AG04449 (cell line): Measurements from ENCODE around the gene OR2M3.

ENCODE experiments used
- CTCF ChIA-PET: fragments of 350-600 bp; formaldehyde crosslinking; extraction: SDS; loops from one replicate; lab custom pipeline; 2021; ENCODE audit warnings: antibody characterized with exemption; lab: Yijun Ruan, JAX
- POLR2A ChIA-PET: fragments of 400-600, 350-600 bp; formaldehyde crosslinking; extraction: SDS; loops from one replicate; lab custom pipeline; 2020; ENCODE audit warnings: antibody characterized with exemption, inconsistent platforms; lab: Yijun Ruan, JAX
- DNase-seq: peaks from one replicate; pipeline ENCODE4 v3.0.0-alpha.2; 2010; ENCODE audit warnings: low read depth, low spot score
- H3K4me3 ChIP-seq: 2 replicates; pipeline ENCODE4 v1.5.1; 2011; ENCODE audit warnings: low read depth, mild to moderate bottlenecking, control low read depth, low read length
- TF ChIP-seq, protein P1 (sequence below): IDR thresholded peaks from one replicate; pipeline ENCODE4 v1.5.1; 2011; ENCODE audit warnings: mild to moderate bottlenecking, moderate library complexity, low read length, control low read depth, inconsistent platforms; ENCODE audit not compliant: insufficient read depth; ENCODE audit errors: missing control alignments

Gene OR2M3

GRCh38 chr1:248174521-248174920 is 22.5 kb upstream of the OR2M3 start, which contains the start of gene OR2M2:
Gene OR2M2 (plus strand): TSS chr1:248174821. CDS start chr1:248179986, 5,165 bp downstream.
- TF ChIP-seq, protein P1, sequence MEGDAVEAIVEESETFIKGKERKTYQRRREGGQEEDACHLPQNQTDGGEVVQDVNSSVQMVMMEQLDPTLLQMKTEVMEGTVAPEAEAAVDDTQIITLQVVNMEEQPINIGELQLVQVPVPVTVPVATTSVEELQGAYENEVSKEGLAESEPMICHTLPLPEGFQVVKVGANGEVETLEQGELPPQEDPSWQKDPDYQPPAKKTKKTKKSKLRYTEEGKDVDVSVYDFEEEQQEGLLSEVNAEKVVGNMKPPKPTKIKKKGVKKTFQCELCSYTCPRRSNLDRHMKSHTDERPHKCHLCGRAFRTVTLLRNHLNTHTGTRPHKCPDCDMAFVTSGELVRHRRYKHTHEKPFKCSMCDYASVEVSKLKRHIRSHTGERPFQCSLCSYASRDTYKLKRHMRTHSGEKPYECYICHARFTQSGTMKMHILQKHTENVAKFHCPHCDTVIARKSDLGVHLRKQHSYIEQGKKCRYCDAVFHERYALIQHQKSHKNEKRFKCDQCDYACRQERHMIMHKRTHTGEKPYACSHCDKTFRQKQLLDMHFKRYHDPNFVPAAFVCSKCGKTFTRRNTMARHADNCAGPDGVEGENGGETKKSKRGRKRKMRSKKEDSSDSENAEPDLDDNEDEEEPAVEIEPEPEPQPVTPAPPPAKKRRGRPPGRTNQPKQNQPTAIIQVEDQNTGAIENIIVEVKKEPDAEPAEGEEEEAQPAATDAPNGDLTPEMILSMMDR = no peak
- DNase-seq = no peak
- POLR2A ChIA-PET = no interaction called here
- CTCF ChIA-PET = no interaction called here
- H3K4me3 ChIP-seq = no peak within 1 kb of the TSS

- no peak overlapping the region for H3K4me3 ChIP-seq
- TF ChIP-seq, protein P1 = no peak
- no peak for DNase-seq
- ChIA-PET POLR2A (no interaction called here), CTCF (no interaction called here)
Measured at GRCh38 chr1:248183996-248184395, 13.1 kb upstream of the OR2M3 start.

GRCh38 chr1:248187363-248187762 is 9.7 kb upstream of the OR2M3 start:
- H3K4me3 ChIP-seq = no peak overlapping the region
- ChIA-PET CTCF (no interaction called here), POLR2A (no interaction called here)
- DNase-seq = no peak
- TF ChIP-seq, protein P1 = no peak

DNA sequence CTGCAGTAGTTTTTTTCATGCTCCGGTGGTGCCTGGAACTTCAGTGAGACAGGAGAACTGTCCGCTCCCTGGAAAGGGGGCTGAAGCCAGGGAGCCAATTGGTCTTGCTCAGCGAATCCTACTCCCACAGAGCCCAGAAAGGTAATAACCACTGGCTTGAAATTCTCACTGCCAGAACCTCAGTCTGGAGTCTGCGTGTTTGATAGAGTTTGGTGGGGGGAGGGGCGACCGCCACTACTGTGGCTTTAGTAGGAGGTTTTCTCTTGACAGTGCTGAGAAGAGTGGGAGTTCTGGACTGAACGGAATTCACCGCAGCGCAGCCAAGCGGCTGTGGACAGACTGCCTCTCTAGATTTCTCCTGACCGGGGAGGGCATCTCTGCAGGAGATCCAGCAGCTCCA is 8.0 kb upstream of the OR2M3 start:
- no peak for DNase-seq
- ChIA-PET CTCF (no interaction called here), POLR2A (no interaction called here)
- TF ChIP-seq, protein P1 = no peak
- H3K4me3 ChIP-seq = no peak overlapping the region

GRCh38 chr1:248194117-248194516 is 2.9 kb upstream of the OR2M3 start:
- H3K4me3 ChIP-seq = no peak overlapping the region
- CTCF ChIA-PET = no interaction called here
- DNase-seq = no peak
- POLR2A ChIA-PET = no interaction called here
- TF ChIP-seq, protein P1 = no peak

- no peak overlapping the region for H3K4me3 ChIP-seq
- CTCF ChIA-PET = no interaction called here
- TF ChIP-seq, protein P1 = no peak
- no peak for DNase-seq
- POLR2A ChIA-PET = no interaction called here
Measured at GRCh38 chr1:248215880-248216279, 18.8 kb downstream of the OR2M3 start.

GRCh38 chr1:248225537-248225936 is 28.5 kb downstream of the OR2M3 start:
- no peak for DNase-seq
- TF ChIP-seq, protein P1 = no peak
- ChIA-PET POLR2A (no interaction called here), CTCF (no interaction called here)
- H3K4me3 ChIP-seq = no peak overlapping the region
